Fibroblast of lung (primary cell): ENCODE results near the gene TLR4. TPM values are rescaled to one million over a fixed set of nuclear protein-coding genes. Genes with fewer than 3 reads are reported as not detected.

Experiments used
- DNase-seq, 2 donors: peaks; one replicate each; pipeline versions ENCODE4 v3.0.0 to v3.0.0-alpha.2; 2010; ENCODE audit warnings: low read depth in 2 of 2
- H2AFZ ChIP-seq: 2 replicates; pipeline ENCODE4 v1.5.1; 2012; ENCODE audit warnings: low read length, control low read depth, inconsistent platforms
- H3K27ac ChIP-seq: 2 replicates; pipeline ENCODE4 v1.5.1; 2011; ENCODE audit warnings: low read length, control low read depth; ENCODE audit not compliant: insufficient read depth
- H3K27me3 ChIP-seq: 2 replicates; pipeline ENCODE4 v1.5.1; 2011; ENCODE audit warnings: mild to moderate bottlenecking, low read length; ENCODE audit not compliant: control insufficient read depth, insufficient read depth
- H3K36me3 ChIP-seq: 2 replicates; pipeline ENCODE4 v1.5.1; 2011; ENCODE audit warnings: low read length; ENCODE audit not compliant: control insufficient read depth, insufficient read depth
- H3K4me1 ChIP-seq: 2 replicates; pipeline ENCODE4 v1.5.1; 2011; ENCODE audit warnings: low read length; ENCODE audit not compliant: control insufficient read depth, insufficient read depth; ENCODE audit errors: extremely low read depth
- H3K4me2 ChIP-seq: 2 replicates; pipeline ENCODE4 v1.5.1; 2011; ENCODE audit warnings: low read length, control low read depth; ENCODE audit not compliant: insufficient read depth; ENCODE audit errors: extremely low read depth
- H3K4me3 ChIP-seq, 4 experiments: fragments of 200-600 bp in 1 of 4; sonication (generic) in 1 of 4; replicated peaks in 1 of 4; 2 replicates each; pipeline ENCODE4 v1.5.1; 2011 to 2016; ENCODE audit warnings: low read length in 4 of 4, low read depth in 3 of 4, mild to moderate bottlenecking in 3 of 4, control low read depth in 2 of 4, inconsistent platforms in 1 of 4, mixed read lengths in 1 of 4; ENCODE audit not compliant: insufficient read depth in 1 of 4; ENCODE audit errors: control extremely low read depth in 1 of 4
- H3K79me2 ChIP-seq: 2 replicates; pipeline ENCODE4 v1.5.1; 2012; ENCODE audit warnings: mild to moderate bottlenecking, low read length, inconsistent platforms; ENCODE audit not compliant: control insufficient read depth, insufficient read depth
- H3K9ac ChIP-seq: 2 replicates; pipeline ENCODE4 v1.5.1; 2011; ENCODE audit warnings: mild to moderate bottlenecking, low read length, control low read depth; ENCODE audit not compliant: insufficient read depth
- H3K9me3 ChIP-seq: 2 replicates; pipeline ENCODE4 v1.5.1; 2012; ENCODE audit warnings: low read depth, low read length; ENCODE audit not compliant: control insufficient read depth, insufficient read depth
- H4K20me1 ChIP-seq: 2 replicates; pipeline ENCODE4 v1.5.1; 2011; ENCODE audit warnings: low read length; ENCODE audit not compliant: control insufficient read depth, insufficient read depth; ENCODE audit errors: extremely low read depth
- CTCF ChIP-seq, 2 donors: IDR thresholded peaks in 1 of 2; conservative IDR thresholded peaks in 1 of 2; 1 replicate in 1 of 2; 2 replicates in 1 of 2; pipeline ENCODE4 v1.5.1; 2011 to 2012; ENCODE audit warnings: low read length in 2 of 2, control low read depth in 1 of 2, inconsistent platforms in 1 of 2, low read depth in 1 of 2, mild to moderate bottlenecking in 1 of 2
- EZH2 ChIP-seq: IDR thresholded peaks from 2 replicates; pipeline ENCODE4 v1.5.1; 2012; ENCODE audit warnings: low read length, control low read depth, mild to moderate bottlenecking; ENCODE audit errors: missing control alignments
- polyA plus RNA-seq, 2 donors: library from polyadenylated mRNA; depleted of rRNA in 1 of 2; stranded (reverse) in 1 of 2; unstranded in 1 of 2; fragments of >200 nt; gene quantifications; 2 replicates each; pipeline ENCODE4 v1.2.1, GENCODE V29; 2011 to 2012; ENCODE audit warnings: missing spikeins in 1 of 2
- total RNA-seq: library from RNA; depleted of rRNA; stranded (reverse); fragments of >200 nt; gene quantifications from 2 replicates; pipeline ENCODE4 v1.2.1, GENCODE V29; 2014

Gene TLR4
- total and polyA plus RNA-seq, 2 donors (not counting 1 experiment from before 2014, with no cell fraction given) = 2.2 to 2.6 TPM

DNA sequence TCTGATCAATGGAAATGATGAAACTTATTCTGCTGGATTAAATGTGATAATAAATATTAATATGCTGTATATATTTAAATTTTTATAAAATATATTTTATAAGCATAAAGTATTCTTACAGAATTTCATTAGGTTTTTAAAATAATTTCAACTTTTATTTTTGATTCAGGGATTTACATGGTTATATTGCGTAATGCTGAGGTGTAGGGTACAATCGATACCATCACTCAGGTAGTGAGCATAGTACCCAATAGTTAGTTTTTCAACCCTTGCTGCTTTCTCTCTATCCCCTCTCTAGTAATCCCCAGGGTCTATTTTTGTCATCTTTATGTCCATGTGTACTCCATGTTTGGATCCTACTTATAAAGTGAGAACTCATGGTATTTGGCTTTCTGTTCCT lies 5.7 kb downstream of the TLR4 start:
- H3K27me3 ChIP-seq = no peaks in the 10 kb centered on the region
- no peaks in the 10 kb centered on the region for H3K36me3 ChIP-seq
- no peaks in the 10 kb centered on the region for H3K9me3 ChIP-seq
- no peaks in the 10 kb centered on the region for H3K4me1 ChIP-seq
- H3K27ac ChIP-seq = no peak overlapping the region
- H4K20me1 ChIP-seq = no peaks in the 10 kb centered on the region
- no peak for DNase-seq
- H3K4me3 ChIP-seq = no peak overlapping the region
- no peak overlapping the region for H3K4me2 ChIP-seq
- TF ChIP-seq EZH2 = no peak
- no peak for TF ChIP-seq CTCF (conservative IDR thresholded peaks at IDR 0.05 in 1 of 2, IDR thresholded peaks at IDR 0.05 in 1 of 2; ENCODE audit: low read depth in 1 of 2, low read length in 2 of 2)
- no peak overlapping the region for H2AFZ ChIP-seq
- H3K79me2 ChIP-seq = no peaks in the 10 kb centered on the region
- H3K9ac ChIP-seq = no peak overlapping the region

DNA sequence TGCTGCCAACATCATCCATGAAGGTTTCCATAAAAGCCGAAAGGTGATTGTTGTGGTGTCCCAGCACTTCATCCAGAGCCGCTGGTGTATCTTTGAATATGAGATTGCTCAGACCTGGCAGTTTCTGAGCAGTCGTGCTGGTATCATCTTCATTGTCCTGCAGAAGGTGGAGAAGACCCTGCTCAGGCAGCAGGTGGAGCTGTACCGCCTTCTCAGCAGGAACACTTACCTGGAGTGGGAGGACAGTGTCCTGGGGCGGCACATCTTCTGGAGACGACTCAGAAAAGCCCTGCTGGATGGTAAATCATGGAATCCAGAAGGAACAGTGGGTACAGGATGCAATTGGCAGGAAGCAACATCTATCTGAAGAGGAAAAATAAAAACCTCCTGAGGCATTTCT lies 10.1 kb downstream of the TLR4 start:
- H3K9me3 ChIP-seq = no peaks in the 10 kb centered on the region
- H4K20me1 ChIP-seq = no peaks in the 10 kb centered on the region
- no peak for TF ChIP-seq EZH2
- no peak for TF ChIP-seq CTCF (conservative IDR thresholded peaks at IDR 0.05 in 1 of 2, IDR thresholded peaks at IDR 0.05 in 1 of 2; ENCODE audit: low read depth in 1 of 2, low read length in 2 of 2)
- H3K9ac ChIP-seq = no peak overlapping the region
- H3K27me3 ChIP-seq = no peaks in the 10 kb centered on the region
- no peaks in the 10 kb centered on the region for H3K4me1 ChIP-seq
- no peaks in the 10 kb centered on the region for H3K36me3 ChIP-seq
- H2AFZ ChIP-seq = no peak overlapping the region
- H3K4me3 ChIP-seq = no peak overlapping the region
- H3K27ac ChIP-seq = no peak overlapping the region
- DNase-seq = no peak
- H3K4me2 ChIP-seq = no peak overlapping the region
- no peaks in the 10 kb centered on the region for H3K79me2 ChIP-seq

DNA sequence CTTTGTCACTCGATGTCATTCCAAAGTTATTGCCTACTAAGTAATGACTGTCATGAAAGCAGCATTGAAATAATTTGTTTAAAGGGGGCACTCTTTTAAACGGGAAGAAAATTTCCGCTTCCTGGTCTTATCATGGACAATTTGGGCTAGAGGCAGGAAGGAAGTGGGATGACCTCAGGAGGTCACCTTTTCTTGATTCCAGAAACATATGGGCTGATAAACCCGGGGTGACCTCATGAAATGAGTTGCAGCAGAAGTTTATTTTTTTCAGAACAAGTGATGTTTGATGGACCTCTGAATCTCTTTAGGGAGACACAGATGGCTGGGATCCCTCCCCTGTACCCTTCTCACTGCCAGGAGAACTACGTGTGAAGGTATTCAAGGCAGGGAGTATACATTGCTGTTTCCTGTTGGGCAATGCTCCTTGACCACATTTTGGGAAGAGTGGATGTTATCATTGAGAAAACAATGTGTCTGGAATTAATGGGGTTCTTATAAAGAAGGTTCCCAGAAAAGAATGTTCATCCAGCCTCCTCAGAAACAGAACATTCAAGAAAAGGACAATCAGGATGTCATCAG lies 11.3 kb downstream of the TLR4 start:
- Histone ChIP-seq H3K36me3 (no peaks in the 10 kb centered on the region), H3K4me1 (no peaks in the 10 kb centered on the region), H3K27ac (no peak overlapping the region), H3K9me3 (no peaks in the 10 kb centered on the region), H3K4me2 (no peak overlapping the region), H3K4me3 (no peak overlapping the region), H2AFZ (no peak overlapping the region), H4K20me1 (no peaks in the 10 kb centered on the region), H3K9ac (no peak overlapping the region), H3K79me2 (no peaks in the 10 kb centered on the region), H3K27me3 (no peaks in the 10 kb centered on the region)
- TF ChIP-seq CTCF (conservative IDR thresholded peaks at IDR 0.05 in 1 of 2, IDR thresholded peaks at IDR 0.05 in 1 of 2; ENCODE audit: low read depth in 1 of 2, low read length in 2 of 2) (no peak), EZH2 (no peak)
- DNase-seq = no peak
